NCI-H1105 treated with DMSO at 0.1 percent for 48 hours (cell line): ENCODE data around the gene NEURL1.
"Not testable (repeated sequence)": the region's sequence is repeated elsewhere in the genome, so short reads cannot be mapped to it uniquely, and the experiment has no call there.

ENCODE experiments used
- DNase-seq: peaks from one replicate; lab custom pipeline; 2025; lab: John Stamatoyannopoulos, UW

The NEURL1 gene

DNA sequence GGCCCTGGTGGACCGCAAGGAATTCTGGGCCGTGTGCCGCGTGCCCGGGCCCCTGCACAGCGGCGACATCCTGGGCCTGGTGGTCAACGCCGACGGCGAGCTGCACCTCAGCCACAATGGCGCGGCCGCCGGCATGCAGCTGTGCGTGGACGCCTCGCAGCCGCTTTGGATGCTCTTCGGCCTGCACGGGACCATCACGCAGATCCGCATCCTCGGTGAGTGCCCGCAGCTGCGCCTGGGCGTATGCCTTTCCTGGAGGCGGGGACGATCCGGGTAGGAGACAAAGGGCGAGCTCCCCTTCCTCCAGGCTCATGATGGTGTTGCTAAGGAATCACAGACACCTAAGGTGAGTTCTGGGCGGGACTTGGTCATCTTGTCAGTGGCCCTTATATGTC lies 91.5 kb downstream of the NEURL1 start:
- DNase-seq = no peak

DNA sequence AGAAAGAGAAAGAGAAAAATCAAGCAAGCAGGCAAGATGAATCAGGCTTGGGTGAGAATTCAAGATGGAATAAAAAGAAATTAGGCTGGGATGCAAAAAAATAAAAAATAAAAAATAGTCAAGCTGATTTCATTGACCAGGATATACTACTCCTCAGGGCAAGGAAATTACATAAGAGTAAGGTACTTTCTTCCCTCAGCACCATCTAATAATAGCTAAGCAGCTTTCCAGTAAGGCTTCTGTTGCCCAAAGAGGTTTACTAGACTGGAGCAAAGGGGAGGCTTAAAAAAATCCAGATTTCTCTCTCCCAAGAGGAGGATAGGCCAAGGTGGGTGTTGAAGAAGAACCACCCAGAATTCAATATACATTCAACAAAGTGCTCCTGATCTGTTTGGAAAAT lies 93.6 kb downstream of the NEURL1 start:
- DNase-seq = no peak

DNA sequence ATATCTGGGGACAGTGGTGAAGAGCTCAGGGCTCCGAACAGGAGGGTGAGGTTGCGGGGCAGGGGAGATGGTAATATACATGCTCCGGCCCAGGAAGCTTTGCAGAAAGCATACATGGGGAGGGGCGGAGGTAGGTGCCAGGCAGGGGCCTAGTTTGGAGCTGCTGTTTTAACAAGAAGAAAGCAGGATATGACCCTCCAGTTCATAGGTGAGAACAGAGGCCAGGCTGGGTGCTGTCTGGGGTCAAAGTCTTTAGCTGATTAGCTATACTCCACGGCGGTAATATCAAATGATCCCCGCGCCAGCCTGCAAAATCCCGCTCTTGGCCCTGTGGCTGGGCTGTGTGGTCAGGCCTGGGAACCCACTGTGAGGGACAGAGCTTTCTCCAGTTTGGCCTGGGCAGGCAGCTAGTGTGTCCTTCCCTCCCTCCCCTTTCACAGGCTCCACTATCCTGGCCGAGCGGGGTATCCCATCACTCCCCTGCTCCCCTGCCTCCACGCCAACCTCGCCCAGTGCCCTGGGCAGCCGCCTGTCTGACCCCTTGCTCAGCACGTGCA lies 95.6 kb downstream of the NEURL1 start:
- no peak for DNase-seq

DNA sequence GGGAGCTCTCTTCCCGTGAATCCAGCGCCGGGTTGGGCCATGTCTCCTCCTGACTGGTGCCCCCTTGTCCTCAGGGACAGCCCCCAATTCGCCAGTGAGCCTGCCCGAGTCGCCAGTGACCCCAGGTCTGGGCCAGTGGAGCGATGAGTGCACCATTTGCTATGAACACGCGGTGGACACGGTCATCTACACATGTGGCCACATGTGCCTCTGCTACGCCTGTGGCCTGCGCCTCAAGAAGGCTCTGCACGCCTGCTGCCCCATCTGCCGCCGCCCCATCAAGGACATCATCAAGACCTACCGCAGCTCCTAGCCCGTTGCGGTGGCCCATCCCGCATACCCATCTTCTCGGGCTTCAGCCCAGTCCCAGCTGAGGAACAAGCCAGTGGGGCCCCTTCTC lies 96.6 kb downstream of the NEURL1 start:
- DNase-seq = no peak

DNA sequence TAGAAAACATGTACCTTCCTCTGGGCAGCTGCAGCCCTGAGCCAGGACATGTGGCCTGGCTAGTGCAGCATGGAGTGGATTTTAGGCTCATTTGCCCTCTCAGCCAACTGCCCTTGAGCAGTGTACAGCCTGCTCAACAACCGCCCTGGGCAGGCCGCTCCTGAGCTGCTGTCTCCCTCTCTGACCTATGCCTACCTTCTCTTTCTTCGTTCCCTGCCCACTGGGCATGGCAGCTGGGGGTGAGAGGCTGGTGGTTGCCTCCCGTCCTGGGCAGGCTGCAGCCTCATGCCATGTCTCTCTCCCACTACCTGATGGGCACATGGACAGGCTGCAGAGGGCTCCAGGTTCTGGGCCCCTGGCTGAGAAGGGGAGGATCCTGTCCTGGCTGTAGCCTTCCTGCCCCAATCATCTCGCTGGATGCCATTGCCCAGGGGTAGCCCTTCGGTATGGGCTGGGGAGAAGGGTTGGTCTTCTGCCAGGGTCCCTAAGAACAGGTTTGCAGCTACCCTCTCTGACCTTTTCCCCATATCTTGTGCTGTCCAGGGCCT lies 97.3 kb downstream of the NEURL1 start:
- DNase-seq = no peak

DNA sequence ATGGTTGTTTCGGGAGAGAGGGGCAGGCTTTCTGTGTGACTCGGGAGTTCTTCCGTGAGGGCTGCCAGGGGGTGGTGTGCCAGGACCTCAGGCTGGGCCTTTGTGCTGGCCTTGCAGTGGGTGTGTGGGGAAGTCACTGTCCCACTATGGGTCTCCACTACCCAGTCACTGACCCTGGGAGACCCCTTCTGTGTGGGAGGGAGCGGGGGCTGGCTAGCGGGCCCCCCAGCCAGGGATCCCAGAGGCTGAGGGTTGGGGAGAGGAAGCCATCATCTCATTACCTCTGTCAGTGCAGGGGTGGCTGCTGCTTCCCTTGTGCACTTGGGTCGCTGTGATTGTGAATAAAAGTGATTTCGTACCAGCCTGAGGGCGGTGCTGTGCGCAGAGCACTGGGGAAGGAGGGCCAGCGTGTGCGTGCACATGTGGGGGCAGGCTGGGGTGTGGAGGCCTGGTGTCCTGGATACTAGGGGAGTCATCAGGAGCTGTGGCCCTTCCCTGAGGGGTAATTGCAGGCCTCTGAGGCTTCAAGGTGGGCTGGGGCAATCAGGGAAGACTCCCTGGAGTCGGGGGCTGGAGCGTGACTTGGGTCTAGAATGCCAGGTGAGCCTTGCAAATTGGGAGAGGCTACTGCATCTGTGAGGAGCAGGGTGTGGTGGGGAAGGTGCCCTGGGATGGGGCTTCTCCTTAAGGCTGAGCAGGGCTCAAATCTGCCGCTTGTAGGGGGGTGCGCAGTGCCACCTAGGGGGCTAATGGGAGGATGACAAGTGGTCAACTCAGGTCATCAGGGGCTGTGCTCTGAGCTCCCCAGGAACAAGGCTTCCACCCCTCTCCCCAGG lies 98.9 kb downstream of the NEURL1 start:
- peak; percentile 0 for DNase-seq

DNA sequence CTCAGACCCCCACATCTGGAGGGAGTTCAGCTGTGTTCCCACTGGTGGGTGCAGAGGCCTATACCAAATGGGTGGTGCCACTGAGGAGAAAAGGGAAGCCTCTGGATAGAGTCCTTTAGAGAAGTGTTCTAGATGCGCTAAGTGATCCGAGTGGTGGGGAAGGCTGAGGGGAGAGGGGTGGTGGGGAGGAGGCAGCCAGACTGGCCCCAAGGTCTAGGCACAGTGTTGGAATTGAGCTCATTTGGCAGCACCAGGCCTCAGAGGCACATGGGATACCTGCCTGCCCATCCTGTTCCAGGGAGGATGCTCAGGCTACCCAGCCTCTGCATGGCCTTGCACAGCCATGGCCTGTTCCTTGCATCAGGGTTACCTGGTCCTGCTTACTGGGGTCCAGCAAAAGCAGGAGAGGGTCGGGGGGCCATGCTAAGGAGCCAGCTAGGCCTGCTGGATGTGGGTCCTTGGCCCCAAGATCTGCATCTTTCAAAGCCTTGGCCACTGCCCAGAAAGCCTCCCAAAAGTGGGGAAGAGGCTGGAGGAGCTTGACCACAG lies 99.6 kb downstream of the NEURL1 start:
- no peak for DNase-seq

DNA sequence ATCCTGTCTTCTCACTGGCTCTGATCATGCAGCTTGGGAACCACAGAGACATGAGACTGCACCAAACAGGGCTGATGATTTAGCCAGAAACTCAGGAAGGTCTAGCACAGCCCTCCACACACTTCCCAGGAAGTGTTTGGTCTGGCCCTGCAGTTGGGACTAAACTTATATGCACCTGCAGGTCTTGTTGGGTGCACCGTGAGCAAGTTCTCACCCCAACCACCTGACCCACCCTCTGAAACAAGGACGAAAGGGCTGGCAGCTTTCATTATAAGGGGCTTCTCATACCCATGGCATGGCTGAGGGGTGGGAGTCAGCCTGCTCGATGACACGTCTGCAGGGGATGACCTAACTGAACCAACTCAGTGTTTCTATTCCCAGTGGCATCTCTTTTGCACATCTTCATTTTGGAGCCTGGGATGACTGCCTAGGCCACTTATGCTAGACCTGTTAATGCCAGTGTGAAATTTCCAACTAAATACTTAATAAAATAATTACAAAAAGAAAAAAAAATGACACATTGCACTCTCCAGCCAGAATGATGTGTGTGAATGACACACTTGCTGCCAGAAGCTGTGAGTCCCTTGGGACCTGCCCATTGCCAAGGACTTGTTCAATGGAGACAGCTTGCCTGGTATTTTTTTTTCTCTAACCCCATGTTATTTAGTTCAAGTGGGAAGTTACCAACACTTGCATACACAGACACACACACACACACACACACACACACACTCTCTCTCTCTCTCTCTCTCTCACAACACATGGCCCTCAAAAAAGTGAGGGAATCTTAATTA lies 102.6 kb downstream of the NEURL1 start:
- no peak for DNase-seq

DNA sequence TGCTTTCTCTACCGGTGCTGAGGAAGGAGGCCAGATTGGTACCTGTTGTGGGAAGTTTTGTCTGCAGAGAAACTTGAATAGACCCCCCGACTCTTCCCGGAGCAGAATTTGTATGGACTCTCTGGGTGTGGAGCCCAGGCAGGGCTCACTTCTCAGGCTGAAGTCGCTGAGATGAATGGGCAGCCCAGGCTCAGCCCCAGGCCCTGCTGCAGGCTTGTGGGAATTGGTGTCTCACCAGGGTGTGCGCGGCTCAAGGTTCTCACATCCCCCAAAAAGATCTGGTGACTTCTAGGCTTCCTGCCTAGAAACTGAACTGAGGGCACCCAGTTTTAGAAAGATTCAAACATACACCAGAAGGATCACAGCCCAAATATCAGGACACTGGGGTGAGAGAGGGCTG lies 103.5 kb downstream of the NEURL1 start:
- no peak for DNase-seq

DNA sequence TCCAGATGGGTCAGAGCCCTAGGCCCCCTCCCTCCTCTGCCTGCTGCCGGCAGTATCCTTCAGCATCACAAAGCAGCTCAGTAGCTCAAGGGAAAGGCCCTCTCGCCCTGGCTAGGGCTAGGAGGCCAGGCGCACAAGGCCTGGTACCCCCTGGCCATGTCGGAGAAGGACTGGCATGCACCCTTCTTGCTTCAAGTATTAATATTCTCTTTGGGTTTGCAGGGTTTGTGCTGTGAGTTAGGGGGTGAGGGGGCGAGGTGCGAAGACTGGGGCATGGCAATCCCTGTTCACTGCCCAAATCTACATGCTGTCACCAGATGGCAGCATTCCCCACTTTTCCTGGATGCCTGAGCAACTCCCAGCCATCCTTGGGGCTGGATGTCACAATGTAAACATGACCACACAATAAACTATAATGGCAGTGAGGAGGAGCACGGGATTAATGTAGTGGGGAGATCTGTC lies 105.2 kb downstream of the NEURL1 start:
- DNase-seq = peak; percentile 19

DNA sequence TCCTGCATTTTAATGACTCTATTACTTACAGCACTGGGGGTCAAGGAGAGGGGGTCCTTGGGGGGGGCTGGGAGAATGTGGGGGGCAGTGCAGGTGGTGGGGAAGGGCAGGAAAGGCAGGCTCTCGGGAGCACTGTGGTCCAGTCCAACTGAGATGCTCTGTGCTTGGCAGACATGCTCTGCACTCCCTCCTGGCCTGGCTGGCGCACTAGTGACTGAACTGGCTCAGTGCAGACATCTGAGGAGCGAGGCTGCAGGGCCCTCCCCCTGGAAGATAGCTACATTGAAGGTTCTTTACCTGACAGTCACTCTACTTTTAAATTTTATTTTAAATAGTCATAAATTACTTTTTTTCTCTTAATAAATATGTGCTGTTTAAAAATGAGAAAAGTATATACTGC lies 105.7 kb downstream of the NEURL1 start:
- DNase-seq = no peak

DNA sequence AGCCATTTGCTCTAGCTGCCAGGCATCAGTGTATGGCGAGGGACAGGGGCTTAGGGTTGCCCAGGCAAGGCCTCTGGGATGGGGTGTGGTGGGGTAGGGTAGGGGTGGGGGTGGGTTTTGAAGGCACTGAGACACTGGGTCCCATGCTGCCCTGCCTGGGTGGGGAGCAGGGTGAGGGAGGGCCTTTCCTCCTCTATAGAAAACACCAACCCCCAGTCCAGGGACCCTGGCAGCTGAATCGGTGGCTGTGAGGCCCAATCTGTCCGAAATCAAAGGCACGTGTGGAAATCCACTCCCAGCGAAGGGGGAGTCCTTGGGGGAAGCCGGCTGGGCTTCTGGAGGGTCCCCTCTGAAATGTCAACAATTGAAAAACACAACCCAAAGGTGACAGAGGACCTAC lies 106.4 kb downstream of the NEURL1 start:
- DNase-seq = no peak

DNA sequence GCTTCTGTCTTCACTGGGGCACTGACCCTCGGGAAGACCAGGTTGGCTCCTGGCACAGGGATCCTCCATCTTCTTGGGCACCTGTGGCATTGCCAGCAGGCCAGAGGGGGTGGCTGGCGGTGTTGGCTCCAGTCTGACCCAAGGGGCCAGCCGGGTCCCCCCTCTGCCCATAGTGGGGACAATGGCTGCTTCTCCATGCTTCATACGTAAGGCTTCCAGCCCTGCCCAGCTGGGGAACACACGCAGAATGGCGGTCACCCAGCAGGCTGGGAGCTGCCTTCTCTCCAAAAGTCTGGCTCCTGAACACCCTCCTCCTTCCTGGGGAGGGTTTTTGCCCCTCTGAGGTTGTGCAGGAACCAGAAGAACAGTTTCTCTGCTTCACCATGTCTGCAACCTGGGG lies 106.8 kb downstream of the NEURL1 start:
- no peak for DNase-seq

DNA sequence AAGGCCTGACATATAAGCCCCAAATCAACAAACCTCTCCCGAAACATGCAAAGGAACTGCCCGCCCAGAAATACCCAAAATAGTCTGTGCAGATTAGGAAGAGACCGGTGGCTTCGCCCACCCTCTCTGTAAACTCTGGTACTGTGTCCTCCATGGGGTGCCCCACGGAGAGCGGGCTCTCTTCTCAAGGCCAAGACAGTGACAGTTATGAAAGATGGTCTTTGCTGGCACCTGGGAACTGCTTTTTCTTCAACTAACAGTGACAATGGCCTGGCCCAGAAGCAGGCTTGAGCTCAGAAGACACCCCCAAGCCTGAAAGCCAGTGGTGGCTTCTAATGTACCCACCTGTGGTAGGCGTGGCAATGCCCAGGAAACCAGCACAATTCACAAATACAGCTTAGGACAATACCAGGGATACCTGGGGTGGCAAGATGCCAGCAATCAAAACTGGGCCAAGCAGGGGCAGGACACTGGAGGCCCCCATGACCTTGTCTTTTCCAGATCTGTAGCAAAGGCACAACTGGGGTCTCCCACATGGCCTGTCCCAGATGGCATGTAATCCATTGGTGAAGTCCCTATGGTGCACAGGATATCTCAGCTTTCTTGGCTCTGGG lies 107.6 kb downstream of the NEURL1 start:
- no peak for DNase-seq

DNA sequence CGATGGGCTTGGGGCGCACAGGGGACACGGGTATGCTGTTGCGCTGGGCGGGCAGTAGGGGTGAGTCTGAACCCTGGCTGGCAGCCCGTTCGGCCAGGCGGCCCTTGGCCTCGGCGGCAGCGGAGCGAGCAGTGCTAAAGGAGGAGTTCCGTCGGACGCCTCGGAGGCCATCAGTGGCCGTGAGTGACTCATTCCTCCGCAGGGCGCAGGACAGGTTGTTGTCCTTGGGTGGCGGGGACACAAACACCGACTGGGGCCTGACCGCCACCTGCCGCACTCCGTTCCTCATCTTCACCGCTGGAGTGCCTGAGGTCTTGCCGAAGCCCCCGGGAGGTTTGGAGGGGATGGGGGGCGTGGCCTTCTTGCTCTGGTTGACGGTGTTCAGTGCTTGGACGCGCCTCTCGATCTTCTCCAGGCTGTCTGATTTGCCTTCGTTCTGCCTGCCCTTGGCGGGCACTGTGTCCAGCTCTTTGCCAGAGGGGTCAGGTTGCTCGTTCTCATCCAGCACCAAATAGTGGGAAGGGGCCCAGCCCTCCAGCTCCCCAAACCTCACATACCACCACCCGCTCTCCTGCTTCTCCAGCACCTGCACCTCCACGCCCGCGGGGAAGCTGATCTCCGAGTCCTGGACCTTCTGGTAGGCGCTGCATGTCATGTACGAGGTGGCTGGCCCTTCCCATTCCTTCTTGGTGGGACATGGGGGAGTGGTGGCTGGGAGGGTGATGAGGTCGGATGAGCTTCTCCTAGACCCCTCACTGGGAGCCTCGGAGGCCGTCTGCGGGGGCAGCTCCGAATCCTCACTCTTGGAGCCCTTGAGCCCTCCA lies 108.7 kb downstream of the NEURL1 start:
- no peak for DNase-seq

DNA sequence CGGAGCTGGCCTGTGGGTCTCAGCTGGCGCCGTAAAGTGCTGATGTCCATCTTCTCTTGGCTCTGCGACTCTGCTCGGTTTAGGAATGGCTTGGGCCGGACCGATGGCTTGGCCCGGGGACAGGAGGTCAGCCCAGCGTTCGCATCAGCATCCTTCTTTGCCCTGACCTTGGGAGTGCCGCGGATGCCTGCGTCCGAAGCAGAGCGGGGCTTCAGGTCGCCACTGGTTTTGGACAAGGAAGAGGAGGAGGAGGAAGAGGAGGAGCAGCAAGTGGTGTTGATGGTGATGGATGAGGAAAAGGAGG lies 109.3 kb downstream of the NEURL1 start:
- no peak for DNase-seq

DNA sequence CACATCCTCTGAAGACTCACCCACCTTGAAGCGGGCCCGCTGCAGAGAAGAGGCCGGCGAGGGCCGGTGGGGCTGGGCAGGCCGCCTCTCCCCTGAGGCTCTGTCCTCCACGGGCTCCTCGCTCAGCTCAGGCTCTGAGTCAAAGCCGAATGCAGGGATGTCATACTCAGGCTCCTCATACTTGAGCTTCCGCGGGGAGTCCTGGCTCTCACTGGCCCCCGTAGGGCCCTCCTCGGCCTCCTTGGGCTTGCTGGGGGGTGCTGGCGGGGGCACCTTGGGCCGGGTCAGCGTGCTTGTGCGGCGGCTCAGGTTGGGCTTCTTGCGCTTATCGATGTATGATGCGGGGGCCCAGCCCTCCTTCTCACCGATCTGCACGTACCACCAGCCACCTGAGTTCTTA lies 109.9 kb downstream of the NEURL1 start:
- DNase-seq = no peak

DNA sequence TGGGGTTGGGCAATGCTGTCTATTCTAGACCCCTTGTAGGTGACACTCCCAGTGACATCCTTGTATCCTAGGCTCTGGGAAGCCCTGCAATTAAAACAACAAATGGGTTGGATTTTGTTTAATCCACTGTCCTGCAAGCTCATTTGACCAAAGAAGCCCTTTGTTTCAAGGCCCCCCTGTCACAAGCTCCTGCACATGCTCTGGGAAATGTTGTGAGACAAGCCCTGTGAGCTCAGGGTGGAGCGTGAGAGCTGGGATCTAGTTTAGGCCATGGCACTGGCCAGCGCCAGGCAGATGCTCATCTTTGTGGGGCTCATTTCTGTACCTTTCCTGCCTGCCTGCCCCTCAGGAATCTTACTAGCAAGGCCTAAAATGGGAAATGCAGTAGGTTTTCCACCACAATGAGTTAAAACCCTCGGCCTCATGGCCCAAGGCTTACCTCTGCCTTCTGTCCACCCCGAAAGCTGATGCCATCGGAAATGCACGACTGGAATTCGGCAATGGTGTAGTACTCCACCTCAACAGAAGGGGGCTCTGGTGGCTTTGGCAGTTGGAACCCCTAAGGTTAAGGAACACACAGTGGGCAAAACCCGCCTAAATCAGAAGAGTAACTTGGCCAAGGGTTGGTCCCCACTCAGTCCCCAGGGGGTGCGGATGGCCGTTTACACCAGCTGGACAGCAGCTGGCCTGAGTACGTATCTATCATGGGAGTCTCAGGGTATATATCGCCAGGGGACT lies 112.0 kb downstream of the NEURL1 start:
- DNase-seq = peak; percentile 0

DNA sequence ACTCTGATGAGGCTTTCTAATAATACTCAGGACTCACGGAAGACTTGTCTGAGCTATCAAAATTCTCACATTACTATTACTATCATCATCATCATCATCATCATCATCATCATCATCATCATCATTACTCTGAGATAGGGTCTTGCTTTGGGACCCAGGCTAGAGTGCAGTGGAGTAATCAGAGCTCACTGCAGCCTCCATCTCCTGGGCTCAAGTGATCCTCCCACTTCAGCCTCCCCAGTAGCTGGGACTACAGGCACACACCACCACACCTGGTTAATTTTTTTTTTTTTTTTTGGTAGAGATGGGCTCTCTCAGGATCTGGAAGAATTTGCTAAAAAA lies 112.6 kb downstream of the NEURL1 start:
- DNase-seq = not testable (repeated sequence)

DNA sequence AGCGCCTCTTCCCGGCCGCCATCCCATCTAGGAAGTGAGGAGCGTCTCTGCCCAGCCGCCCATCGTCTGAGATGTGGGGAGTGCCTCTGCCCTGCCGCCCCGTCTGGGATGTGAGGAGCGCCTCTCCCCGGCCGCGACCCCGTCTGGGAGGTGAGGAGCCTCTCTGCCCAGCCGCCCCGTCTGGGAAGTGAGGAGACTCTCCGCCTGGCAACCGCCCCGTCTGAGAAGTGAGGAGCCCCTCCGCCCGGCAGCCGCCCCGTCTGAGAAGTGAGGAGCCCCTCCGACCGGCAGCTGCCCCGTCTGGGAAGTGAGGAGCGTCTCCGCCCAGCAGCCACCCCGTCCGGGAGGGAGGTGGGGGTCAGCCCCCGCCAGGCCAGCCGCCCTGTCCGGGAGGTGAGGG lies 113.5 kb downstream of the NEURL1 start:
- not testable (repeated sequence) for DNase-seq

DNA sequence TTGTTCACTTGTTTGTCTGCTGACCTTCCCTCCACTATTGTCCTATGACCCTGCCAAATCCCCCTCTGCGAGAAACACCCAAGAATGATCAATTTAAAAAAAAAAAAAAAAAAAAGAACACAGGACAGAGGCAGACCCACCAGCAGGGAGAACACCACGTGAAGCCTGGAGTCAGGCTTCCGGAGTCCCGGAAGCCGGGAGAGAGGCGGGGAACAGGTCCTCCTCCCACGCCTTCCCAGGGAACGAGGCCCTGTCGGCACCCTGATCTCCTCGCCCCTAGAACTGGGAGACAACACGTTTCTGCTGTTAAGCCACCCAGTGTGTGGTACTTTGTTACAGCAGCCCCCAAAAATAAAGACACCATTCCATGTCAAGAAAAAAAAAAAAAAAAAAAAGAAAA lies 114.6 kb downstream of the NEURL1 start:
- DNase-seq = not testable (repeated sequence)
